G401 (cell line): ENCODE data around the gene QRFPR. TPM values are rescaled to one million over a fixed set of nuclear protein-coding genes. Genes with fewer than 3 reads are reported as not detected.
"Not testable (repeated sequence)": the region's sequence is repeated elsewhere in the genome, so short reads cannot be mapped to it uniquely, and the experiment has no call there.

ENCODE experiments used
- DNase-seq: peaks from one replicate; pipeline ENCODE4 v3.0.0-alpha.2; 2015; ENCODE audit warnings: low spot score
- in situ Hi-C: cut with HindIII; loops from 2 replicates; pipeline ENCODE4 v1.10.0; 2016; ENCODE audit warnings: low sequenced_read_pairs, mixed read lengths
- total RNA-seq: library from RNA; depleted of rRNA; stranded (reverse); fragments of >200 nt; shearing (Covaris generic); gene quantifications from 2 replicates; pipeline ENCODE4 v1.2.3, GENCODE V29; 2014

The QRFPR gene
- total RNA-seq, 1 experiment from 2014 or later: not detected

GRCh38 chr4:121344098-121344497 lies 36.7 kb downstream of the QRFPR start:
- no peak for DNase-seq
- in situ Hi-C loops: no loop called here

- DNase-seq: no peak
- in situ Hi-C loops: no loop called here
Observed at GRCh38 chr4:121340247-121340646, 40.6 kb downstream of the QRFPR start.

GRCh38 chr4:121339824-121340223 lies 41.0 kb downstream of the QRFPR start:
- in situ Hi-C loops: no loop called here
- no peak for DNase-seq

- in situ Hi-C loops: no loop called here
Observed at GRCh38 chr4:121339307-121339706, 41.5 kb downstream of the QRFPR start.

DNA sequence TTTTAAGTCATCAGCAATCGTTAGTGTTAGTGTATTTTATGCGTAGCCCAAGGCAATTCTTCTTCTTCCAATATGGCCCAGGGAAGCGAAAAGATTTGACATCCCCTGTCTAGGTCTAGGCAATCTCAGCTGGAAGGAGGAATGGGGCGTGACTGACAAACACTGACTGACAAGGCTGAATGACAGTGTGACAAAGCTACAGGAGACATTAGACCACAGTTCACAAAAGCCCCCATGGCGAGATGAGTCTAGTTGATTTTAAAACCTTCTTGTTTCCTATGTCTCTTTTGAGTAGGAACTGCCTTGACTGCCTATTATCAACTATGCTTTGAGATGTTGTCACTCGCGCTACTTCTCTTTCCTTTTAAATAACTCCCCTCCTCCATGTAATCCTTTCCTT lies 42.3 kb downstream of the QRFPR start:
- DNase-seq: no peak
- in situ Hi-C loops: no loop called here

More at GRCh38 chr4:121339307-121339706, 41.5 kb downstream of the QRFPR start:
- no peak for DNase-seq

DNA sequence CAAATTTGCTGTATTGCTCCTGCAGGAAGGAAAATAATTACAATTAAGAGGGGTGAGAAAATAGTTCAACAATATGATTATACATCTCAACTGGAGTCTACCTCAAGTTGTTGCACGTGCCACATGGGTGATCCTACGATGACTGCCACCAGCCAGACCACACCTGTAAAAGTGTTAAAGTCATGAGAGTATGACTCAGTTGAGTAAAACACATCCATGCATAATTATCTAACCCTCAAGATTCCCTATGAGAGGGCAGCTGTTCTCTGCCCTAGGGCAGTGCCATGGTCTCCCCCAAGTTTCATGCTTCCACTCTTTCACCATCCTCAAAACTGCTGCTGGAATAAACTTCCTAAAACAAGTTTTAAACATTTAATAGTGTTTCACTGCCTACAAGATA lies 44.1 kb downstream of the QRFPR start:
- in situ Hi-C loops: no loop called here
- no peak for DNase-seq

GRCh38 chr4:121330180-121330665 lies 50.6 kb downstream of the QRFPR start:
- in situ Hi-C loops: no loop called here
- no peak for DNase-seq

- DNase-seq: no peak
Observed at GRCh38 chr4:121326597-121326996, 54.2 kb downstream of the QRFPR start.

GRCh38 chr4:121324331-121324730 lies 56.5 kb downstream of the QRFPR start:
- DNase-seq: no peak
- in situ Hi-C loops: no loop called here

More at GRCh38 chr4:121326597-121326996, 54.2 kb downstream of the QRFPR start:
- in situ Hi-C loops: no loop called here

DNA sequence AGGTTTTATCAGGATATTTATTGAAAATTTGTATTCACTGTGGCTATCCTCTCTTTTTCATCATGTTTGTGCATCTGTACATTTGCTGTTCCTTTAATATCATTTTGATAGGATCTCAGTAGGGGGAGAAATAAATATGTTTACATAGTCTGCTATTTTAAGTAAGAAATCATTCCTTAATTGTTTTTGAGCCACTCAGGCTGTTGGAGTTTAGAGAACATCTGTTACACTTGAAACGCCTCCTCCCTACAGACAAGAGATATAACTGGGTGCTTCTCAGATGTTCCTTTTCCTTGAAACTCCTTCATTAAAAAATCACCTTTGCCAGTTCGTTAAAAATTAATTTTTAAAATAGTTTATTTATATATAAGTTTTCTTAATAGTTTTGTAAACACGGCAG lies 59.4 kb downstream of the QRFPR start:
- in situ Hi-C loops: no loop called here
- DNase-seq: no peak

DNA sequence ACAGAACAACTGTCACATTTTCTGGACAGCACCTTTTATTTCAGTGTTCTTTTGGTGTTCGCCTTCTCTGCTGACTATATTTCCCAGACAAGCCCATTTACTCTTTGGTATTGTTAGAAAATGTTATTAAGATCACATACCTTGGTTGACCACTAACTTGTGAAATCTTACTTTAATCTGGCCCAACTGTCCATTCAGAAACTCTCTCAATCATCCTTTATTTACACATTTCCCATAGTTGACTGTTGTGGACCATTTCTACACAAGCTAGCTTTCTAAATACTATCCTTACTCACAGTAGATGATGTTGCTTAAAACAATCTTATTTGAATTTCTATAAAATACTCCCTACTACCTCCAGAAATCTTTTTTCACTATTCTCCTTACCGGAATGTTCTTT lies 64.7 kb downstream of the QRFPR start:
- in situ Hi-C loops: no loop called here

GRCh38 chr4:121313430-121313829 lies 67.4 kb downstream of the QRFPR start:
- DNase-seq, in situ Hi-C loops: not testable (repeated sequence)

More for the DNA sequence above, 64.7 kb downstream of the QRFPR start:
- no peak for DNase-seq

DNA sequence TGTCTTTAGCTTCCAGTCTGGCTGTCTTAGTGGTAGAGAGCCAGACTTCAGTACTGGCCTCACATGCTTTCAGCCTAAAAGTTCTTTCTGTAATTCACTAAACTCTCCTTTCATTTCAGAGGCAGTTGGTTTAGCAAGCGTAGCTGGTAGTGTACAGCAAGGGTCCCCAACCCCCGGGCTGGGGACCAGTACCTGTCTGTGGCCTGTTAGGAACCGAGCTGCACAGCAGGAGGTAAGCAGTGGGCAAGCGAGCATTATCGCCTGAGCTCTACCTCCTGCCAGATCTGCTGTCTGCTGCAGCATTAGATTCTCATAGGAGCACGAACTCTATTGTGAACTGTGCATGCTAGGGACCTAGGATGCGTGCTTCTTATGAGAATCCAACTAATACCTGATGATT lies 72.0 kb downstream of the QRFPR start:
- DNase-seq: no peak
- in situ Hi-C loops: no loop called here

GRCh38 chr4:121308328-121308663 lies 72.5 kb downstream of the QRFPR start:
- no peak for DNase-seq
- in situ Hi-C loops: no loop called here

DNA sequence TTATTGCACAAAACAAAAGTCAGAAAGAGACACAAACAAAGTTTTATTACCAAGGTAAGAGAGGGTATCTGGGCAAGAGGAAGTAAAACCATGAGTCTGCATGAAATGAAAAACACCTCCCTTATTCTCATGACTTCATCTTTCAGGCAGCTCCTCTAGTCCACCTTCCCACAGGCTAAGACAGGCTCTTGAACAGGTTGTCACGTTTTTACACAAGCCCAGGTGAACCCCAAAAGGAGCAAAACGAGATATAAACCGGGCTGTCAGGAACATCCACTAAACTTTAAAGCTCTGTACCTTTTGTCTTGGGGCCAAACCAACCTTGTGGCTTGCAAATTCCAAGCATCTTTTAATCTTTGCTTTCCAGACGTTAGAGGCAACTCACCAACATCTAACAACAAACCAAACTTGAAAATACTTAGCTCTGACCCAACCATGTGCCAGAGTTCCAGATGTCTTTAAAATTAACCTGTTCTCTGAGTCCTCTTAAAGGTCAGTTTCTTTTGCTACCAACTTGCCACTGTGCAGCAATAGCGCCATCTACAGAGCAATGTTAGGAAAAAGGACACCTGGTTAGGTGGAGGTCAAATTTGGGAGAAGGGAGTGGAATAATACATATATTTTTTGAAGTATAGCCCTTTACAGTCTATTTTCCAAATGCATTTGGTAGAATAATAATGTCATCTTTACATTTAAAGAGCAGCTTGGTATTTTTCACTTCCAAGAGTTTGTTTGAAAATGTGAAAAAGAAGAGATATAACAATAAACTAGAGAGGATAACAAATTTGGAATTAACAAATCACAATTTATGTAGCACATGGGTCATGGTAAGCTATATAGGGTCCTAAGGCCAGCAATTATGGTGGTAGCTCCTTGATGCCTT lies 73.1 kb downstream of the QRFPR start:
- DNase-seq: peak; percentile 4
- in situ Hi-C loops: no loop called here

DNA sequence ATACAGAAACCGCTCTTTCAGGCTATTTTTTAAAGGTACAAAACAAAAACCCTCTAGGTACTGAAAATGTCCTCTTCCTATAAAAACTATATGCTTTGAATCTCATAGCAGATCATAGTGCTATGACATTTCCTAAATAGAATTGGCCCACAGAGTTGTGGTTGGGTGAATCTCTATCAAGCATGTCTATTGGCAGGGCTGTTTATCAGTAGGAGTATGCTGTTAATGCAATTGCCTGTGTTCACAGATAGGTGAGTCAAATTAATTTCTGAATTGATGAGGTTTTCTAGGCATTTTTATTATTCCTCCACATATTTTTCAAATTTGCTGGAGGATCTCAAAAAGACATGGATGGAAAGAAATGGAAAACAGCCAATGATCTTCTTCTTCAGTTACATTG lies 73.9 kb downstream of the QRFPR start:
- DNase-seq: no peak
- in situ Hi-C loops: no loop called here

GRCh38 chr4:121304893-121305292 lies 75.9 kb downstream of the QRFPR start:
- in situ Hi-C loops: no loop called here
- no peak for DNase-seq

DNA sequence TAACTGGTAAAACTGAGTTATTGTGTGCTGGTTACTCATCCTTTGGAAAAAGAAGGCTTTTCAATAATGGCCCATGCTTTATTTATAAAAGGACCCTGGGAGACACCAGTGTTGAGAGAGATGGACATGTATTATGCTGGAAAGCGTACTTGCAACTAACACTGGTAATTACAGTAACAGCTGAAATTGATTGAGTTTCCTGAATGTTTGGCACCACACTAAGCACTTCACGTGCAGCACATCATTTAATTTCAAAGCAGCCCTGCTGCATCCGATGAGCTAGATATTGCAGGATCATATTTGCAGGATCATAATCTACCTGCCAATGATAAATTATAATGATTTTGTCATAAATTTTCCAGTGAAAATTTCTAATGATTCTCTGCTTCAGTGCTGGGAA lies 81.5 kb downstream of the QRFPR start:
- in situ Hi-C loops: no loop called here
- no peak for DNase-seq

- in situ Hi-C loops: no loop called here
- no peak for DNase-seq
Observed at GRCh38 chr4:121283319-121283718, 97.5 kb downstream of the QRFPR start.

DNA sequence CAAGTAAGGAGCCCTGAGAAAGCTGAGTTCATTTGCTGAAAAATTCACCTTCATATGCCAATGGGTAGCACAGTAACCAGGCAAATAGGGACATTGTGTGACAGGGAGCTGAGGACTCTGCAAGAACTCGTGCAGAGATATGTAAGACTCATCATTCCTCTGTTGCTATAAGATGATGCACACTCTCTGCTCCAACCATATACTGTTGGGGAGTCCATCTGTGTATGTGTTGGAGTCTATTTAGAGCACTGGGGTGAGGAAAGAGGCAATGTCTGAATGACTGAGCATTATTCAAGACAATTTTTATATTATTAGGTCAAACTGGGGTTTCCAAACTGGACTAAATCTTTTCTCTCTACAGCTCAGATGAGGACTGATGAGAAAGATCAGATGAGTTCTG lies 100.4 kb downstream of the QRFPR start:
- no peak for DNase-seq
- in situ Hi-C loops: no loop called here

- no peak for DNase-seq
- in situ Hi-C loops: no loop called here
Observed at GRCh38 chr4:121278811-121279368, 101.9 kb downstream of the QRFPR start.
